ENCODE data around the gene PCDHA7. TPM values are rescaled to one million over a fixed set of nuclear protein-coding genes. Genes with fewer than 3 reads are reported as not detected.

PCDHA7 gene
- total RNA-seq, 3 donors from 2014 or later: not detected

Other genes with a start within 250 kb of the PCDHA7 start
- under 1 TPM; 0.43 to 0.86 (median 0.50) TPM for gene CD14, start 201.1 kb upstream of the PCDHA7 start, total RNA-seq
- gene TMCO6, start 194.8 kb upstream of the PCDHA7 start, total RNA-seq: 10 to 100 TPM; 16.5 to 20.6 (median 20.0) TPM
- 10 to 100 TPM; 68.6 to 78.2 (median 72.5) TPM for gene NDUFA2, start 186.6 kb upstream of the PCDHA7 start, total RNA-seq
- 100 to 1,000 TPM; 102 to 110 (median 106) TPM for gene IK, start 186.4 kb upstream of the PCDHA7 start, total RNA-seq
- 10 to 100 TPM; 47.7 to 50.0 (median 49.5) TPM for gene WDR55, start 169.4 kb upstream of the PCDHA7 start, total RNA-seq
- 1 to 10 TPM; 3.1 to 5.6 (median 4.5) TPM for gene DND1, start 160.7 kb upstream of the PCDHA7 start, total RNA-seq
- gene HARS1, start 142.9 kb upstream of the PCDHA7 start, total RNA-seq: 100 to 1,000 TPM; 125 to 133 (median 131) TPM
- gene HARS2, start 142.8 kb upstream of the PCDHA7 start, total RNA-seq: 10 to 100 TPM; 28.6 to 31.3 (median 29.5) TPM
- gene ZMAT2, start 133.8 kb upstream of the PCDHA7 start, total RNA-seq: 10 to 100 TPM; 83.2 to 91.9 (median 83.6) TPM
- gene PCDHA1, start 48.1 kb upstream of the PCDHA7 start, total RNA-seq: not detected
- gene PCDHA2, start 39.4 kb upstream of the PCDHA7 start, total RNA-seq: not detected
- not detected for gene PCDHA3, start 33.2 kb upstream of the PCDHA7 start, total RNA-seq
- under 1 TPM in 2 of 3 donors, not detected in 1; 0.08 to 0.14 TPM for gene PCDHA4, start 27.2 kb upstream of the PCDHA7 start, total RNA-seq
- not detected for gene PCDHA5, start 12.7 kb upstream of the PCDHA7 start, total RNA-seq
- not detected for gene PCDHA6, start 6.3 kb upstream of the PCDHA7 start, total RNA-seq
- gene PCDHA8, start 6.9 kb downstream of the PCDHA7 start, total RNA-seq: not detected
- not detected for gene PCDHA9, start 14.1 kb downstream of the PCDHA7 start, total RNA-seq
- not detected for gene PCDHA10, start 21.6 kb downstream of the PCDHA7 start, total RNA-seq
- gene PCDHA11, start 34.7 kb downstream of the PCDHA7 start, total RNA-seq: not detected
- gene PCDHA12, start 41.0 kb downstream of the PCDHA7 start, total RNA-seq: not detected
- not detected for gene PCDHA13, start 47.9 kb downstream of the PCDHA7 start, total RNA-seq
- under 1 TPM in 1 of 3 donors, not detected in 2; 0.05 TPM for gene PCDHAC1, start 92.0 kb downstream of the PCDHA7 start, total RNA-seq
- gene PCDHAC2, start 132.2 kb downstream of the PCDHA7 start, total RNA-seq: not detected
- not detected for gene PCDHB1, start 217.1 kb downstream of the PCDHA7 start, total RNA-seq